Prostate gland (tissue), 2 donors: ENCODE results near the gene FAM221B. TPM values are rescaled to one million over a fixed set of nuclear protein-coding genes. Genes with fewer than 3 reads are reported as not detected.

Source experiments
- DNase-seq: peaks from one replicate; pipeline ENCODE4 v3.0.0-alpha.2; 2019; ENCODE audit warnings: low spot score
- H3K27ac ChIP-seq, 2 donors: fragments of 200-600 bp; sonication (generic); 2 replicates each; pipeline ENCODE4 v1.5.1; 2017 to 2019
- H3K27me3 ChIP-seq: fragments of 200-600 bp; sonication (generic); replicated peaks from 2 replicates; pipeline ENCODE4 v1.5.1; 2019; ENCODE audit not compliant: insufficient read depth
- H3K36me3 ChIP-seq, 2 donors: fragments of 200-600 bp; sonication (generic); 1 replicate in 1 of 2; 2 replicates in 1 of 2; pipeline versions ENCODE4 v1.5.1 to v1.8.1; 2017 to 2019
- H3K4me1 ChIP-seq: fragments of 200-600 bp; sonication (generic); replicated peaks from 2 replicates; pipeline ENCODE4 v1.5.1; 2019
- H3K4me3 ChIP-seq, 2 donors: fragments of 200-600 bp; sonication (generic); 2 replicates each; pipeline ENCODE4 v1.5.1; 2017 to 2019
- H3K9me3 ChIP-seq: fragments of 200-600 bp; sonication (generic); 2 replicates; pipeline ENCODE4 v1.5.1; 2017
- POLR2A ChIP-seq: fragments of 450-650 bp; IDR thresholded peaks from one replicate; pipeline ENCODE4 v1.6.1; 2016; ENCODE audit warnings: antibody characterized with exemption, mild to moderate bottlenecking
- POLR2AphosphoS5 ChIP-seq: sonication (generic); formaldehyde crosslinking; IDR thresholded peaks from one replicate; pipeline ENCODE4 v1.6.1; 2017; ENCODE audit warnings: antibody characterized with exemption
- WGBS: methylation state at CpG from one replicate; pipeline ENCODE4 v1.1.5; 2018; 5-methylcytosine and 5-hydroxymethylcytosine counted together
- intact Hi-C: fragments of 100-400 bp; cut with DNase I; formaldehyde crosslinking; loops from one replicate; pipeline ENCODE4 v1.14.2; 2022
- small RNA-seq, 2 donors: library from RNA; depleted of rRNA; stranded (forward); fragments of <200 nt; gene quantifications; one replicate each; pipeline ENCODE3, GENCODE V24; 2016
- total RNA-seq, 2 donors: library from RNA; depleted of rRNA; stranded (reverse); fragments of >200 nt; gene quantifications; one replicate each; pipeline ENCODE4 v1.1.0, GENCODE V29; 2016
- TF ChIP-seq, protein P1 (sequence below), 4 experiments: fragments of 200-600 bp in 2 of 4; fragments of 450-650 bp in 2 of 4; sonication (generic) in 2 of 4; IDR thresholded peaks; 1 replicate in 3 of 4; 2 replicates in 1 of 4; pipeline ENCODE4 v1.5.1; 2016 to 2019; ENCODE audit warnings: antibody characterized with exemption in 4 of 4, mild to moderate bottlenecking in 2 of 4, moderate library complexity in 2 of 4

FAM221B gene
- total RNA-seq, 2 donors from 2014 or later, result 0.46 to 5.1 TPM

DNA sequence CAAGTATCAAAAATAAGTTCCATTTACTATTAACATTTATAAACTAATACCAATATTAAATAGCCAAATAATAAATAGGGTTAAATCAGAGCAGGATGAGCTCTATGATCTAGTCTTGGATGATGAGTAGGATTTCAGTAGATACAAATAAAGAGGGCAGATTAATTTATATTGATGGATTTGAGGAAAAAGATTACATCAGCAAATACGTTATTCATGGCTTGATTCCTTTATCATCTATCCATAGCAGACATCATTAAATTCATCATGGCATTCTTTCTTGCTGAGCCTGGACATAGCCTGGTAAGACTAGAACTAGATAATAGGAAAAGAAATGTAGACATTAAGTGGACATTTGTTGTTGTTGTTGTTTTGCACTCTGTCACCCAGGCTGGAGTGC lies 61.1 kb downstream of the FAM221B start:
- peaks cover 21% of the 10 kb centered on the region for H3K4me1 ChIP-seq
- no peaks in the 10 kb centered on the region for H3K9me3 ChIP-seq
- 89% methylated on average over 1 of the region's 1 CpG for WGBS
- no peaks in the 10 kb centered on the region for H3K27me3 ChIP-seq
- H3K36me3 ChIP-seq, result no peaks in the 10 kb centered on the region
- no peak overlapping the region for H3K27ac ChIP-seq
- TF ChIP-seq POLR2A, result no peak
- TF ChIP-seq POLR2AphosphoS5, result no peak
- TF ChIP-seq, protein P1, sequence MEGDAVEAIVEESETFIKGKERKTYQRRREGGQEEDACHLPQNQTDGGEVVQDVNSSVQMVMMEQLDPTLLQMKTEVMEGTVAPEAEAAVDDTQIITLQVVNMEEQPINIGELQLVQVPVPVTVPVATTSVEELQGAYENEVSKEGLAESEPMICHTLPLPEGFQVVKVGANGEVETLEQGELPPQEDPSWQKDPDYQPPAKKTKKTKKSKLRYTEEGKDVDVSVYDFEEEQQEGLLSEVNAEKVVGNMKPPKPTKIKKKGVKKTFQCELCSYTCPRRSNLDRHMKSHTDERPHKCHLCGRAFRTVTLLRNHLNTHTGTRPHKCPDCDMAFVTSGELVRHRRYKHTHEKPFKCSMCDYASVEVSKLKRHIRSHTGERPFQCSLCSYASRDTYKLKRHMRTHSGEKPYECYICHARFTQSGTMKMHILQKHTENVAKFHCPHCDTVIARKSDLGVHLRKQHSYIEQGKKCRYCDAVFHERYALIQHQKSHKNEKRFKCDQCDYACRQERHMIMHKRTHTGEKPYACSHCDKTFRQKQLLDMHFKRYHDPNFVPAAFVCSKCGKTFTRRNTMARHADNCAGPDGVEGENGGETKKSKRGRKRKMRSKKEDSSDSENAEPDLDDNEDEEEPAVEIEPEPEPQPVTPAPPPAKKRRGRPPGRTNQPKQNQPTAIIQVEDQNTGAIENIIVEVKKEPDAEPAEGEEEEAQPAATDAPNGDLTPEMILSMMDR (IDR thresholded peaks at IDR 0.05), result no peak
- H3K4me3 ChIP-seq, result no peak overlapping the region
- intact Hi-C loops, result no loop called here
- DNase-seq, result no peak

DNA sequence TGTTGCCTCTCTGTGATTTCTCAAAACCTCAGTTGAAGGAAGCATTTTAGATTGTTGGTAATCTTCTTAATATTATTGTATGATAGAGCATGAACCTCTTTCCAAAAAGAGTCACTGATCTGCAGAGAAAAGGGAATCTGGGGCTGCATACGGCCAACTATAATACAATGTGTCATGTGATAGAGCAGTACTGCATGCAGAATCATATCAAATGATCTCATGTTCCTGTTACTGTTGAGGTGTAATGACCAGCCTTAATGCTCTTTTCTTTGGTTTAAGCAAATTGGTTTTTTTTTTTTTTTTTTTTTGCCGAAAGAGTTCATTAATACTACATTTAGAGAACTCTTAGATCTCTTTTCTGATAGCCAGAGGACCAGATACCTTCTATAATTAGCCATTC lies 61.5 kb downstream of the FAM221B start:
- no peak for DNase-seq

More for the DNA sequence above, 61.5 kb downstream of the FAM221B start:
- Histone ChIP-seq H3K27me3 (no peaks in the 10 kb centered on the region), H3K4me3 (no peak overlapping the region), H3K9me3 (no peaks in the 10 kb centered on the region), H3K36me3 (no peaks in the 10 kb centered on the region), H3K4me1 (peaks cover 19% of the 10 kb centered on the region), H3K27ac (no peak overlapping the region)
- 83% methylated on average over 2 of the region's 2 CpGs for WGBS
- TF ChIP-seq, protein P1 (IDR thresholded peaks at IDR 0.05), result no peak
- TF ChIP-seq POLR2AphosphoS5 (no peak), POLR2A (no peak)
- intact Hi-C loops, result no loop called here

Small RNA genes lying within 50 kb of the gene (small RNA-seq; reads per million reads assigned to genes)
- 0.09 to 0.30 reads per million in 2 donors for gene HINT2

Other genes with a start within 250 kb of the FAM221B start
- gene TESK1, start 223.5 kb downstream of the FAM221B start, total RNA-seq, result 10 to 100 TPM; 40.2 to 67.3 TPM
- 1 to 10 TPM; 3.0 to 3.2 TPM for gene CD72, start 210.3 kb downstream of the FAM221B start, total RNA-seq
- gene SIT1, start 177.8 kb downstream of the FAM221B start, total RNA-seq, result under 1 TPM; 0.18 to 0.68 TPM
- over 10,000 TPM in 1 of 2 donors, 1,000 to 10,000 TPM in 1; 1,879 to 13,864 TPM for gene RMRP, start 170.7 kb downstream of the FAM221B start, total RNA-seq
- gene CCDC107, start 170.4 kb downstream of the FAM221B start, total RNA-seq, result 10 to 100 TPM; 22.8 to 26.2 TPM
- 1 to 10 TPM; 1.1 to 1.8 TPM for gene ARHGEF39, start 163.5 kb downstream of the FAM221B start, total RNA-seq
- not detected for gene CA9, start 154.8 kb downstream of the FAM221B start, total RNA-seq
- gene TPM2, start 138.8 kb downstream of the FAM221B start, total RNA-seq, result 1,000 to 10,000 TPM; 1,037 to 1,042 TPM
- 100 to 1,000 TPM; 167 to 315 TPM for gene TLN1, start 96.5 kb downstream of the FAM221B start, total RNA-seq
- gene CREB3, start 96.1 kb downstream of the FAM221B start, total RNA-seq, result 100 to 1,000 TPM in 1 of 2 donors, 10 to 100 TPM in 1; 60.9 to 120 TPM
- gene GBA2, start 79.5 kb downstream of the FAM221B start, total RNA-seq, result 10 to 100 TPM; 48.5 to 55.4 TPM
- 10 to 100 TPM; 19.4 to 30.3 TPM for gene RGP1, start 79.4 kb downstream of the FAM221B start, total RNA-seq
- not detected for gene MSMP, start 74.5 kb downstream of the FAM221B start, total RNA-seq
- gene NPR2, start 37.1 kb downstream of the FAM221B start, total RNA-seq, result 10 to 100 TPM; 17.3 to 33.2 TPM
- 1 to 10 TPM in 1 of 2 donors, under 1 TPM in 1; 0.68 to 9.2 TPM for gene SPAG8, start 16.5 kb downstream of the FAM221B start, total RNA-seq
- gene HINT2, start 13.7 kb downstream of the FAM221B start, total RNA-seq, result 10 to 100 TPM; 38.6 to 39.7 TPM
- 10 to 100 TPM; 15.8 to 25.9 TPM for gene TMEM8B, start 496 bp upstream of the FAM221B start, total RNA-seq
- not detected for gene OR13J1, start 41.7 kb upstream of the FAM221B start, total RNA-seq
- gene HRCT1, start 77.5 kb upstream of the FAM221B start, total RNA-seq, result 1 to 10 TPM; 1.3 to 1.5 TPM
- gene SPAAR, start 80.8 kb upstream of the FAM221B start, total RNA-seq, result 10 to 100 TPM in 1 of 2 donors, under 1 TPM in 1; 0.64 to 31.4 TPM
- gene OR2S2, start 129.4 kb upstream of the FAM221B start, total RNA-seq, result not detected
- 1 to 10 TPM; 6.1 to 7.7 TPM for gene RECK, start 208.2 kb upstream of the FAM221B start, total RNA-seq